Measurements from ENCODE around the gene STOX2.
"Not testable (repeated sequence)": the region's sequence is repeated elsewhere in the genome, so short reads cannot be mapped to it uniquely, and the experiment has no call there.

Gene STOX2

GRCh38 chr4:184028561-184029374 is 123.7 kb downstream of the STOX2 start:
- no peak for DNase-seq

DNA sequence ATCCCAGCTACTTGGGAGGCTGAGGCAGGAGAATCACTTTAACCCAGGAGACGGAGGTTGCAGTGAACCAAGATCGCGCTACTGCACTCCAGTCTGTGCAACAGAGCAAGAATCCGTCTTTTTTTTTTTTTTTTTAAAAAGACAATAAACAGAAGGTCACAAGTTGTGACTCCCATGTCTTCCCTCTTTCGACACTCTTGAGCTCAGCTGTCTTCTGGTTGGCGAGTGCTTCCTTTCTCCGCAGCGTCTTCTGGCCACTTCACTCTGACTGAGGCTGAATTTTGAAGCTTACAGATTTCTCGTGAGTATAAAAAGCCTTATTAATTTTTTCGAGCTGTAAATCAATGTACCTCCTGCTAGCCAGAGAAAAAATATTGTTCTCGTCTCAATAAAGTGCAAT is 124.9 kb downstream of the STOX2 start:
- DNase-seq = no peak

DNA sequence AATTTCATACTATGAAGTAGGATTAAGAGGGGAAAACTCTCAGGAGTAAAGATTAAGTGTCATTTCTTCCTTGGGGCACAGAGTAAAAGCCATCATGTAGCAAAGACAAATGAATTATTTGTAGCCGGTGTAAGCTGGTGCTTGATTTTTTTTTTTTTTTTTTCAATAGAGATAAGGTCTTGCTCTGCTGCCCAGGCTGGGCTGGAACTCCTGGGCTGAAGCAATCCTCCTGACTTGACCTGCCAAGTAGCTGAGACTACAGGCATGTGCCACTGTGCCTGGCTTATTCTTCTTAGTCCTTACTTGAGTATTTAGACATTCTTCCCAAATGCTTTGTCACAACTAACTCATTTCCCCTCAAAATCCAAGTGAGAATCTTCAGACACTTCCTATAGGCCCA is 125.7 kb downstream of the STOX2 start:
- no peak for DNase-seq

- DNase-seq = no peak
Observed at GRCh38 chr4:184032091-184032490, 127.0 kb downstream of the STOX2 start.

GRCh38 chr4:184039963-184040383 is 134.9 kb downstream of the STOX2 start:
- no peak for DNase-seq

GRCh38 chr4:184041156-184041555 is 136.0 kb downstream of the STOX2 start:
- DNase-seq = no peak

GRCh38 chr4:184046148-184046547 is 141.0 kb downstream of the STOX2 start:
- no peak for DNase-seq

DNA sequence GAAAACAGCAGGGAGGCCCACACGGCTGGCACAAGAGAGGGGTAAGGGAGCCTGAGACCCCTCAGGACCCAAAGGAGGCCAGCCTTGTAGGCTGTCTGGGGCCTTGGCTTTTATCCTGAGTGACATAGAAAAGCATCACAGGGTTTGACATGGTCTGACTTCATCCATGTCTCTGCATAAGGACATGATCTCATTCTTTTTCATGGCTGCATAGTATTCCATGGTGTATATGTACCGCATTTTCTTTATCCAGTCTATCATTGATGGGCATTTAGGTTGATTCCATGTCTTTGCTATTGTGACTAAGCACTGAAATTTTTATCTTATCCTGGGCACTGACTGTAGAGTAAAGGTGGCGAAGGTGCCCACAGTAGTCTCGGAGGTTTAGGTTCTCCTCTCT is 146.2 kb downstream of the STOX2 start:
- not testable (repeated sequence) for DNase-seq

- DNase-seq = no peak
Observed at GRCh38 chr4:184052616-184053015, 147.5 kb downstream of the STOX2 start.

GRCh38 chr4:184053434-184053833 is 148.3 kb downstream of the STOX2 start:
- no peak for DNase-seq

DNA sequence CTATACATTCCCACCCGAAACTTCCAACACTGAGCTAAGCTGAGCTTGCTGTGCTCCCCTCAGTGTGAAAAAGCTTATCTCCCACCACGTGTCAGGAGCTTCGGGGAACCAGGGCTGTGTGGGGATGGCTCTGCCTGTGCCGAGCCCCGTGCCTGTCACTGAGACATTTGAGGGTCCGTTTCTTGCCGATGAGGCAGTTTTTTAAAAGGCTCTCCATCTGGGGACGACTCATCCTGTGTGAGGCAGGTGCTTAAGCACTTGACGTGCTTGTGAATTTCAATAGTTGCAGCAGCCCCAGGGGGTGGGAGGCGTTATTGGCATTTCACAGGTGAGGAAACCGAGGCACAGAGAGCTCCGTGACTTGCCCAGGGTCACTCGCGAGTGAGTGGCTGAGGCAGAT is 151.8 kb downstream of the STOX2 start:
- no peak for DNase-seq

DNA sequence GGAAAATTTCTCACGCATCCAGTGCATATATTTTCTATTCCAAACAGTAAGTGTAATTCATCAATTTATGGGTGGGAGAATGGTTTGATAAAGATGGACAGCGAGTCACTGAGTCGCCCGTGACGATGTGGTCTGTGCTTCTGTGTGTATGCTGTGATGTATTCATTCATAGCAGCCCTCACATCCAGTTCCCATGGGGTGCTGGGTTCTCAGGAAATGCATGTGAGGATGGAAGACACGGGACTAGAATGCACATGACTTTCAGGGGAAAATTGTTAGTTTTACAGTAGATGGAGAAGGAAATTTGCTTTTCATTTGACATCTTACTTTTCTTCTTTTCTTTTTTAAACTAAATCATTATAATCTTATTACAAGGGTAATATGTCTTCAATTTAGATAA is 152.9 kb downstream of the STOX2 start:
- no peak for DNase-seq

DNA sequence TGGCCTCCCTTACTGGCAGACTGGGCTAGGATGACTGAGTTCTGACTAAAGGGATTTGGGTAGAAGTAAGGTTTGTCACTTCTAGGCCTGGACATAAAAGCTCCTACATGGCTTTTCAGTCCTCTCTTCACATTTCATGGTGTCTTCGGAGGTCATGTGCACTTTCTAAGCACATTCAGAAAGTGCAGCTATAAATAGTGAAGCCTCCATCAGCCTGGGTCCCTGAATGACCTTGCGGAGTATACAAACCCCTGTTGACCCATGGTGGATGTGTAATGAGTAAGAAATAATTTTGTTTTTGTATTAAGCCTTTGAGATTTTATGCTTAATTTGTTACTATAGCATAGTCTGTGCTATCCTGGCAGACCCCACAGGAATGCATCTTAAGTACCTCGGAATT is 154.0 kb downstream of the STOX2 start:
- no peak for DNase-seq

DNA sequence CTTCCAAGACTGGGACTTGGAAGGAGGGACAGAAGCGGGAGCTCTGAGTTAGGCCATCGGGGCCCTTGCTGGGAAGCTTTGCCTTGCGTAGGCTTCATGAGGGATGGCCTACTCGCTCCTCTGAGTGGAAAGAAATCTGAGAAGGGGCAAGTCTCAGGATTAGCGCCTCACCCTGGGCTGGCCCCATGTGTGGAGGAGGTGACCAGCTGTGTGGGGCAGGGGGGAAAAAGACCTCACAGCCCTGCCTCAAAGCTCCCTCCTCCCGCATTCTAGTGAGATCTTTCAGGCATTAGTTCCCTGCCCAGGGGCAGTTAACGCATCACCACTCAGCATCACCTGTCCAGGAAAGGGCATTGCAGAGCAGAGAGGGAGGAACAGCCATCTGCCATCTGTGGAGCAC is 156.5 kb downstream of the STOX2 start:
- no peak for DNase-seq

GRCh38 chr4:184062769-184063168 is 157.7 kb downstream of the STOX2 start:
- no peak for DNase-seq

- DNase-seq = no peak
Observed at GRCh38 chr4:184064877-184065276, 159.8 kb downstream of the STOX2 start.

DNA sequence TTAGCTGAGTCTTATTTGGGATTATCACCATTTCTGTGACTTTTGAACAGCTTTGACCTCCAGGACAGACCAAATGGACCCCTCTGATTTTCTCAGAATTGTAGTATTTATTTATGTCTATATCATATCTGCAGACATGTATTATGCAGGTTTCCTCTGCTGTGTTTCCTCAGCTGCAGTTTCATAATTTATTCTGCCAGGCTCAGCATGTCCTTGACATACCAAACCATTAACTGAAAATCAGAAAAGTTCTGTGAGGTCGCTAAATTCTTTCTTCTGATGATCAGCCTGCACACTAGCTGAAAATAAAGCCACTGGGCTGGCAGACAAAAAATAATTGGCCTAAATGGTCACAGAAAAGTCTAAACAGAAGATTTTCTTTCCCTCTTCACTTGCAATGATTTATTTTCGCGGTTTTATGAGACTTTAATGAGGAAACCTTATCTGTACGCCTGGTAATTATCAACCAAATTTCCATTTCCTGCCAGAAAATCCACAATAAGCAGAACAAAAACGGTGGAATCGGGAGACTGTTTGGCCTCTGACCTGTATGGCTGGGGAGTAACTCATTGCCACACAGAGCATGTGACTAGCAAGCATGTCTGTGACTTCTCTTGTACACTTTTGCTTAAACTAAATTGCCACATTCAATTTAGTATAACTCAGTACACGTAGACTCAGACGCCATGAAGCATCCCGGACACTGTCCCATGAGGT is 161.6 kb downstream of the STOX2 start:
- no peak for DNase-seq

- DNase-seq = no peak
Observed at GRCh38 chr4:184067931-184068554, 162.9 kb downstream of the STOX2 start.

Data from NCI-H69 (cell line).